ENCODE results near the gene GCHFR.

GCHFR gene

DNA sequence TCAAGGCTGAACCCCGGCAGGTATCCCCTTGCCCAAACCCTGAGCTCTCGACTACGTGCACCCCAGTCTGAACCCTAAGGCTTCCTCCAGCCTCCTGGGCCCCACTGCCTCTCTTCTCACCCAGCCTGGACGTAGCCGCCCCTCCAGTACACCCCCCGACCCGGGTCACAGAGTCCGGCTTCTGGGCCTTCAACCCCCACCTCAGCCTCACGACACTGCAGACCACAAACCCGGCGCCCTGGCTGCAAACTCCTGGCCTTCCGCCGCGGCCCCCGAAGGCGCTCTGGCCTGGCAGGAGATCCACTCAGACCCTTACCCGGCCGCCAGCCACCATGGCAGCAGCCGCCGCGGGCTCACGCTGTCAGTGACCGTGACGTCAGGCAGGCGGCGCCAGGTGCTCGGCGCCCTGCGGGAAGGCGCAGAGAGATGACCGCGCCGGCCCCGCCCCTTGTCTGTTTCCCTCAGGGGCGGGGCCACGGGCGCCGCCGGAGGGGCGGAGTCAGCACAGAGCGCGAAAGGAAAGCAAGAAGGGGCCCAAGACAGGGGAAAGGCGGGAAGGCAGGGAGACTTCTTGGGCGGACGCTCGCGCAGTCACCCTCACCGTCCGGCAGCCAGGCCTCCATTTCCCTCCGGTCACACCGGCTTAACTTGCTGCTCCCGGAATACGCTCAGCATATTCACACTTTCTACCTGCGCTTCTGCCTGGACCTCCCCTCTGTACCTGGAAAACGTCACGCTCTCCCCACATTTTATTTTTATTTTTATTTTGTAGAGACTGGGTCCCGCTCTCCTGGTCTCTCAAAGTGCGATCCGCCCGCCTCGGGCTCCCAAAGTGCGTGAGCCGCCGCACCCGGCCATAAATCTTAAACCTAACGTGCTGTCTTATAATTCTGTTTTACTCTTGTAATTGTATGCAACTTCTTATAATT is 8.7 kb upstream of the GCHFR start, which contains the start of gene RMDN3:
Gene RMDN3 (minus strand): TSS at position 372 of the 929 bp plus-strand sequence. CDS start 471 bp downstream, outside the sequence.
- H3K79me2 ChIP-seq (ENCODE audit: low read length) = peaks cover 43% of the 10 kb centered on the region

DNA sequence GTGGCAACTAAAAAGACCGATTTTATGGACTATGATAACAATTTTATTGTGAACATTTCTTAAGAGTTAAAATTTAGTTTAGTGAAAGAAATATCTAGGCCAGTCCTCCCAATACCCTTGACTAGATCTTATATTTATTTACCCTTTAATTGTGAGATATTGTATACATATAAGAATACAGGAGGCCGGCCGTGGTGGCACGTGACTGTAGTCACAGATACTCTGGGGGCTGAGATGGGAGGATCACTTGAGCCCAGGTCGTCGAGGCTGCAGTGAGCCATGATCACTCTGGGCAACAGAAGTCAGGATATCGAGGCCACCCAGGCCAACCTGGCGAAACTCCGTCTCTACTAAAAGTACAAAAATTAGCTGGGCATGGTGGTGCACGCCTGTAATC is 8.1 kb upstream of the GCHFR start:
- Histone ChIP-seq H3K4me1 (ENCODE audit: low read length) (peaks cover 9% of the 10 kb centered on the region), H4K20me1 (ENCODE audit: insufficient read depth, low read length) (peaks cover 13% of the 10 kb centered on the region), H3K27ac (ENCODE audit: low read length) (peak overlapping the region; percentile 78; the same call in 1 of the 2 replicates), H2AFZ (ENCODE audit: low read length) (peak overlapping the region; percentile 80), H3K9ac (ENCODE audit: low read length) (peak overlapping the region; percentile 92), H3F3A (ENCODE audit: insufficient read depth, low read length) (peaks cover 15% of the 10 kb centered on the region; the same call in 1 of the 2 replicates), H3K4me2 (ENCODE audit: low read depth, low read length) (peak overlapping the region; percentile 86), H3K4me3 (ENCODE audit: low read length) (peak overlapping the region; percentile 97), H3K9me2 (replicated peaks; ENCODE audit: insufficient read depth, low read length) (no peaks in the 10 kb centered on the region), H3K36me3 (replicated peaks; ENCODE audit: insufficient read depth, low read length) (peaks cover 7% of the 10 kb centered on the region), H3K9me3 (replicated peaks; ENCODE audit: insufficient read depth, low read length) (no peaks in the 10 kb centered on the region), H3K79me2 (ENCODE audit: low read length) (peaks cover 38% of the 10 kb centered on the region), H3K27me3 (replicated peaks; ENCODE audit: insufficient read depth, low read length) (no peaks in the 10 kb centered on the region)
- no peak for DNase-seq
- TF ChIP-seq, protein P1, sequence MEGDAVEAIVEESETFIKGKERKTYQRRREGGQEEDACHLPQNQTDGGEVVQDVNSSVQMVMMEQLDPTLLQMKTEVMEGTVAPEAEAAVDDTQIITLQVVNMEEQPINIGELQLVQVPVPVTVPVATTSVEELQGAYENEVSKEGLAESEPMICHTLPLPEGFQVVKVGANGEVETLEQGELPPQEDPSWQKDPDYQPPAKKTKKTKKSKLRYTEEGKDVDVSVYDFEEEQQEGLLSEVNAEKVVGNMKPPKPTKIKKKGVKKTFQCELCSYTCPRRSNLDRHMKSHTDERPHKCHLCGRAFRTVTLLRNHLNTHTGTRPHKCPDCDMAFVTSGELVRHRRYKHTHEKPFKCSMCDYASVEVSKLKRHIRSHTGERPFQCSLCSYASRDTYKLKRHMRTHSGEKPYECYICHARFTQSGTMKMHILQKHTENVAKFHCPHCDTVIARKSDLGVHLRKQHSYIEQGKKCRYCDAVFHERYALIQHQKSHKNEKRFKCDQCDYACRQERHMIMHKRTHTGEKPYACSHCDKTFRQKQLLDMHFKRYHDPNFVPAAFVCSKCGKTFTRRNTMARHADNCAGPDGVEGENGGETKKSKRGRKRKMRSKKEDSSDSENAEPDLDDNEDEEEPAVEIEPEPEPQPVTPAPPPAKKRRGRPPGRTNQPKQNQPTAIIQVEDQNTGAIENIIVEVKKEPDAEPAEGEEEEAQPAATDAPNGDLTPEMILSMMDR (IDR thresholded peaks at IDR 0.05; ENCODE audit: low read length) = no peak
- no peak for TF ChIP-seq EZH2 (optimal IDR thresholded peaks at IDR 0.05; ENCODE audit: low read depth, low read length)
- no peak for TF ChIP-seq EZH2phosphoT487 (IDR thresholded peaks at IDR 0.05; ENCODE audit: low read length)

More for the DNA sequence above, 8.7 kb upstream of the GCHFR start, which contains the start of gene RMDN3:
- peak within 1 kb of the TSS; percentile 93 for H2AFZ ChIP-seq (ENCODE audit: low read length)
- H3K4me1 ChIP-seq (ENCODE audit: low read length) = peaks cover 9% of the 10 kb centered on the region
- H3K9ac ChIP-seq (ENCODE audit: low read length) = peak within 1 kb of the TSS; percentile 92
- no peak for TF ChIP-seq EZH2 (optimal IDR thresholded peaks at IDR 0.05; ENCODE audit: low read depth, low read length)
- no peak for TF ChIP-seq EZH2phosphoT487 (IDR thresholded peaks at IDR 0.05; ENCODE audit: low read length)
- TF ChIP-seq, protein P1 (IDR thresholded peaks at IDR 0.05; ENCODE audit: low read length) = no peak
- peaks cover 15% of the 10 kb centered on the region; the same call in 1 of the 2 replicates for H3F3A ChIP-seq (ENCODE audit: insufficient read depth, low read length)
- DNase-seq = peak; percentile 95
- H3K36me3 ChIP-seq (replicated peaks; ENCODE audit: insufficient read depth, low read length) = peaks cover 10% of the 10 kb centered on the region
- H3K9me3 ChIP-seq (replicated peaks; ENCODE audit: insufficient read depth, low read length) = no peaks in the 10 kb centered on the region
- H4K20me1 ChIP-seq (ENCODE audit: insufficient read depth, low read length) = peaks cover 13% of the 10 kb centered on the region
- H3K9me2 ChIP-seq (replicated peaks; ENCODE audit: insufficient read depth, low read length) = no peaks in the 10 kb centered on the region
- peak within 1 kb of the TSS; percentile 91 for H3K4me2 ChIP-seq (ENCODE audit: low read depth, low read length)
- H3K27ac ChIP-seq (ENCODE audit: low read length) = peak within 1 kb of the TSS; percentile 78; the same call in 1 of the 2 replicates
- no peaks in the 10 kb centered on the region for H3K27me3 ChIP-seq (replicated peaks; ENCODE audit: insufficient read depth, low read length)
- peak within 1 kb of the TSS; percentile 97 for H3K4me3 ChIP-seq (ENCODE audit: low read length)

DNA sequence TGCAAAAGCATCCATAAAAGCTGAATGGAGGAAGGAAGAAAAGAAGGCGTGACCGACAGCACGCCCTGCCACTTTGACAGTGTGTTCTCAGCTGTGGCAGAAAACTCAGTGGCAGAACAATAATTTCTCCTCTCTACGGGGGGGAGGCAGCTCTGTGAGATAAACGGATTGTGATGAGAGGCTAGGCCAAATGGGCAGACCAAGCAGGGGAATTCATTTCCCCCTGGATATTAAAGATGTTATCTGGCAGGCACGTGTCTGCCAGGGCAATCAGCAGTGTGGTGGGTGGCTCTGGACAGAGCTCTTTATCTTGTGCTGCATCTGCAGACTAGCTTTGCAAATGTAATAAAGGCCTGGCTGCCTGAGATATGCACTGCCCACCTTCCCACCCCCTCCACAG is 6.9 kb upstream of the GCHFR start:
- H3K4me3 ChIP-seq (ENCODE audit: low read length) = no peak overlapping the region
- no peak overlapping the region for H3K27ac ChIP-seq (ENCODE audit: low read length)
- H3K4me2 ChIP-seq (ENCODE audit: low read depth, low read length) = no peak overlapping the region
- no peaks in the 10 kb centered on the region for H3K36me3 ChIP-seq (replicated peaks; ENCODE audit: insufficient read depth, low read length)
- H3K4me1 ChIP-seq (ENCODE audit: low read length) = peaks cover 9% of the 10 kb centered on the region
- no peak for DNase-seq
- no peaks in the 10 kb centered on the region for H3K9me2 ChIP-seq (replicated peaks; ENCODE audit: insufficient read depth, low read length)
- peaks cover 15% of the 10 kb centered on the region; the same call in 1 of the 2 replicates for H3F3A ChIP-seq (ENCODE audit: insufficient read depth, low read length)
- H3K79me2 ChIP-seq (ENCODE audit: low read length) = peaks cover 27% of the 10 kb centered on the region
- no peak for TF ChIP-seq EZH2 (optimal IDR thresholded peaks at IDR 0.05; ENCODE audit: low read depth, low read length)
- H3K9me3 ChIP-seq (replicated peaks; ENCODE audit: insufficient read depth, low read length) = no peaks in the 10 kb centered on the region
- H2AFZ ChIP-seq (ENCODE audit: low read length) = no peak overlapping the region
- H3K9ac ChIP-seq (ENCODE audit: low read length) = no peak overlapping the region
- H4K20me1 ChIP-seq (ENCODE audit: insufficient read depth, low read length) = 0 out of 2 replicates have a peak, but pooled peaks cover 10% of the 10 kb centered on the region
- H3K27me3 ChIP-seq (replicated peaks; ENCODE audit: insufficient read depth, low read length) = no peaks in the 10 kb centered on the region

All from MM.1S (cell line).